ENCODE data around the gene LCN9.

GRCh38 chr9:135661816-135662560 is 1.1 kb upstream of the LCN9 start:
- no peak for TF ChIP-seq CTCF (IDR thresholded peaks at IDR 0.05; ENCODE audit: insufficient read depth, low read length)
- TF ChIP-seq POLR2AphosphoS5 (IDR thresholded peaks at IDR 0.05; ENCODE audit: low read depth), result no peak
- no peak for TF ChIP-seq REST (IDR thresholded peaks at IDR 0.05; ENCODE audit: insufficient replicate concordance, low read depth)
- no peak for TF ChIP-seq GABPA (IDR thresholded peaks at IDR 0.05; ENCODE audit: low read depth)
- TF ChIP-seq SPI1 (IDR thresholded peaks at IDR 0.05; ENCODE audit: borderline replicate concordance, low read depth), result no peak

Data from HL-60 (cell line).